OCI-M2 (cell line): ENCODE results near the gene TMIGD2.
"Not testable (repeated sequence)": the region's sequence is repeated elsewhere in the genome, so short reads cannot be mapped to it uniquely, and the experiment has no call there.

Experiments used
- DNase-seq: peaks from one replicate; lab custom pipeline; 2025; ENCODE audit not compliant: unreplicated experiment; lab: John Stamatoyannopoulos, UW

Gene TMIGD2, protein sequence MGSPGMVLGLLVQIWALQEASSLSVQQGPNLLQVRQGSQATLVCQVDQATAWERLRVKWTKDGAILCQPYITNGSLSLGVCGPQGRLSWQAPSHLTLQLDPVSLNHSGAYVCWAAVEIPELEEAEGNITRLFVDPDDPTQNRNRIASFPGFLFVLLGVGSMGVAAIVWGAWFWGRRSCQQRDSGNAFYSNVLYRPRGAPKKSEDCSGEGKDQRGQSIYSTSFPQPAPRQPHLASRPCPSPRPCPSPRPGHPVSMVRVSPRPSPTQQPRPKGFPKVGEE

DNA sequence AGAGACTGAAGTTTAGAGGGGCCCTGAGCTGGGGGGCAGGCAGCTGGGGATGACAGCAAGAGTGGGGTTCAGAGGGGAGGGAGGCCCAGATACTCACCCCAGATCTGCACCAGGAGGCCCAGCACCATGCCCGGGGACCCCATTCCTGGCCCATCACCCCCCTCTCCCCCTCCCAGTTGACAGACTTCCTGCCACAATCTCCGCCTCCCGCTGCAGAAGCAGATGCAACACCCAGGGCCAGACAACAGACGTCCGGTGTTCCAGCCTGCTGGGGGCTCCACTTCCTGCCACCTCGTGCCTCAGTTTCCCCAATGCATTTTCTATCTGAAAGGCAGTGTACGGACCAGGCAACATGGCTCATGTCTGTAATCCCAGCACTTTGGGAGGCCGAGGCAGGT lies at the start of gene TMIGD2:
TSS of gene TMIGD2 (minus strand) at position 147 of the 398 bp plus-strand sequence. CDS start at position 143, 4 bp downstream.
- no peak for DNase-seq

DNA sequence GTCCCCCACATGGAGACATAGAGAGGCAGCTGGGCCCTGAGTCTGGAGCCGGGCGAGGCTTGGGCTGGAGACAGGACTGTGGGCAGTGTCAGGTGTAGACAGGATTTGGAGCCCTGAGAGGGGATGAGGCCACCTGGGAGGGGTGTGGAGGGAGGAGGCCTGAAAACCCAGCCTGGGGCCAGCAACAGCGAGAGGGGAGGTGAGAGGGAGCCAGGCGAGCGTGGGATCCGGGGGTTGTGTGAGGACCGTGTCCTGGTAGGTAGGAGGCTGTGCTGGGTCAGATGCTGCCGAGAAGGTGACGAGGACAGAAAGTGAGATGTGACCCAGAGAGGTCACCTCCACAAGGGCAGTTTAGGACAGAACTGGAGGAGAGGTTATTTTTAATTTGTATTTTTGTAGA lies 48.5 kb upstream of the TMIGD2 start:
- no peak for DNase-seq

DNA sequence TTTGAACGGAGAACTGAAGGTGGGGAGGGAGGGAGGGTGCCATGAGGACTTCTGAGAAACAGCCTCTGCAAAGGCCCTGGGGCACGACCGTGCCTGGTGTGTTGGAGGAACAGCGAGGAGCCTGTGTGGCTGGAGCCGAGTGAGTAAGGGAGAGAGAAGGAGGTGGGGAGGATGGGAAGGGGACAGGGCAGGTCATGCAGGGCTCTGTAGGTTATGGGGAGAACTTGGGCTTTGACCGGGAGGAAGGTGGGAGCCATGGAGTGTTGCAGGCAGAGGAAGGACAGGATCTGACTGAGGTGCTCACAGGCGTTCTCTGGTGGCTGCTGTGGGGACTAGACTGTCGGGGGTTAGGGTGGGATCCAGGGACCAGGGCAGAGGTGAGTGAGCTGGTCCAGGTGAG lies 47.9 kb upstream of the TMIGD2 start:
- no peak for DNase-seq

DNA sequence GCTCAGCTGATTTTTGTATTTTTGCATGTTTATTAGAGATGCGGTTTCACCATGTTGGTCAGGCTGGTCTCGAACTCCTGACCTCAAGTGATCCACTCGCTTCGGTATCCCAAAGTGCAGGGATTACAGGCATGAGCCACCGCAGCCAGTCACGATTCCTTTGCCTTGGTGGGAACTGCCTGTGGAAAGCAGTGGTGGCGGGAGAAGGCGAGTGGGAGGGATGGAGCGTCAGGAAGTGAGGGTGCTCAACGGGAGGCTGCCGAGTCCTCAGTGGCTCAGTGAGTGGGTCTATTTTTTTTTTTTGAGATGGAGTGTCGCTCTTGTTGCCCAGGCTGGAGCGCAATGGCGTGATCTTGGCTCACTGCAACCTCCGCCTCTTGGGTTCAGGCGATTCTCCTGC lies 47.0 kb upstream of the TMIGD2 start:
- DNase-seq = not testable (repeated sequence)

DNA sequence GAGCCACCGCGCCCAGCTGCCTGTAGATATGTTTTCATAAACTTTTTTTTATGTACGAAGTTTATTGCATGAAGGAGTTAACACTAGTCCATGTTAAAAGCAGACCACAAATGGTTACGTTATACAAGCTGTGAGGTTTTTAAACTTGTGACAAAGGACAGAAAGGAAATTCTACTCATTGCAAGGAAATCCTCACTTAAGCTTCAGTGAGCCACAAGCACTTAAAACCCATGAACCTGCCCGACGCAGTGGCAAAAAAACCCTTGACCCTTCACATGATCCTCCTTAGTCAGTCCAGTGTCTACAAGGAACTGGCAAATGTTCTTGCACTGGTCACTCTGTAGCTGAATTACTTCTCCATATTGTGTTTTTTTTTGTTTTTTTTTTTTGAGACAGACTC lies 45.3 kb upstream of the TMIGD2 start:
- no peak for DNase-seq

DNA sequence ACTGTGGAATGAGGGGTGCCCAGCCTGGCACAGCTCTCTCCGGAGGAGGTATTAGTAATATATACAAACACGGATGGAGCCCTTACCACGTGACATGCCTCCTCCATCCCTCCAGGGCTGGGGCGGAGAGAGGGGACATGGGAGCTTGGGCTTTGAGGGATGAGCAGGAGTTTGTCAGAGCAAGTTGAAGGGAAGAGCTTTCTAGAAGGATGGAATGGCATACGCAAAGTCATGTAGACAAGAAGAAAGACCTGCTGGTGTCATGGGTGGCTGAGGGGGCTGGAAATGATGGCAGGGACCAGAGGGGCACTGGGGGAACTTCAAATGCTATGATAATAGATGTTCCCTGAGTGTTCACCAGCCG lies 43.8 kb upstream of the TMIGD2 start:
- DNase-seq = no peak

DNA sequence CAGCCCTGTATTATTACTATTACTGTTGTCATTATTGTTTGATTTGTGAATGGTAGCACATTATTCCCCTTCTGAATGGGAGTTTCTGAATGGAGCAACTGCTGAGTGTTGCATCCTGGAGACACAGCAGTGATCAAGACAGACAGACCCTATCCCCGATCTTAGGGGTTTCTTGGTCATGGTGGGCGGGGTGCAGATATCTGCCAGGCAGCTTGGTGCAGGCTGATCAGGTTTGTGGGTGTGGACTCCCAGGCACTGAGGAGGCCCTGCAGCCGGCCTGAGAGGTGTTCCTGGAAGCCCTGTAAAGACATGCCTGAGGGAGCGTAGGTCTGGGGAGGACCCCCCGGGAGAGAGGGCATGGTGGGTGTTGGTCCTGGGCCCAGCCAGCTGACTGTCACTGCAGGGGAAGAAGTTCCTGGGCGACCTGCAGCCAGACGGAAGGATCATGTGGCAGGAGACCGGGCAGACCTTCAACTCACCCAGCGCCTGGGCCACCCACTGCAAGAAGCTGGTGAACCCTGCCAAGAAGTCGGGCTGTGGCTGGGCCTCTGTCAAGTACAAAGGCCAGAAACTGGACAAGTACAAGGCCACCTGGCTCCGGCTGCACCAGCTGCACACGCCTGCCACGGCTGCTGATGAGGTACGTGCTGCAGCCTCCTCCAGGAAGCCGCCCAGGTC lies 43.3 kb upstream of the TMIGD2 start:
- DNase-seq = no peak

DNA sequence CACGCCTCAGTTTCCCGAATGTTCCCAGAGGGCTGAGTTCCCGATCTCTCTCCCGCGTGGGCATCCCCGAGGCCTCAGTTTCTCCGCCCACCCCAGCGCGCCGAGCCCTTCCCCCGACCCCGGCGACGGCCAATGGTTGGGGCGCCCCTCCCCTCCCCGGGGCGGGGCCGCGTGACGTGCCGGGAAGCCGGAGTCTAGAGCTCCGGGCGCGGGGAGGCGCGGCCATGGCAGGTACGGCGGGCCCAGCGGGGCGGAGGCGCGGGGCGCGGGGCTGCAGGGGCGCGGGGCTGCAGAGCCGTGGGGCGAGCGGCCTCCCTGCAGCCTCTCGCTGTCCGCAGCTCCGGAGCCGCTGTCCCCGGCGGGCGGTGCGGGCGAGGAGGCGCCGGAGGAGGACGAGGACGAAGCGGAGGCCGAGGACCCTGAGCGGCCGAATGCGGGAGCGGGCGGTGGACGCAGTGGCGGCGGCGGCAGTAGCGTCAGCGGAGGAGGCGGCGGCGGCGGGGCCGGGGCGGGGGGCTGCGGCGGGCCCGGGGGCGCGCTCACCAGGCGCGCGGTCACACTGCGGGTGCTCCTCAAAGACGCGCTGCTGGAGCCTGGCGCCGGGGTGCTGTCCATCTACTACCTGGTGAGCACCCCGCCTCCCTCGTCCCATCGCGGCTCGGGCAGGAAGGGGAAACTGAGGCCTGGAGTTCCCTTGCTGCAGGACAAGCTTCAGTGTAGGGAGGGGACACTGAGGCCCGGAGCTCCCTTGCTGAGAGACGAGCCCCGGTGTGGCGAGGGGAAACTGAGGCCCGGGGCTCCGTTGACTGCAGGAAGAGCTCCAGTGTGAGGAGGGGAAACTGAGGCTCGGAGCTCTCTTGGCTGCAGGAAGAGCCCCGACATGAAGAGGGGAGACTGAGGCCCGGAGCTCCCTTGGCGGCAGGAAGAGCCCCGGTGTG lies 41.5 kb upstream of the TMIGD2 start, which contains the start of gene MPND:
TSS of gene MPND (plus strand) at position 193 of the 938 bp plus-strand sequence. CDS start at position 225, 32 bp downstream.
- DNase-seq = no peak

DNA sequence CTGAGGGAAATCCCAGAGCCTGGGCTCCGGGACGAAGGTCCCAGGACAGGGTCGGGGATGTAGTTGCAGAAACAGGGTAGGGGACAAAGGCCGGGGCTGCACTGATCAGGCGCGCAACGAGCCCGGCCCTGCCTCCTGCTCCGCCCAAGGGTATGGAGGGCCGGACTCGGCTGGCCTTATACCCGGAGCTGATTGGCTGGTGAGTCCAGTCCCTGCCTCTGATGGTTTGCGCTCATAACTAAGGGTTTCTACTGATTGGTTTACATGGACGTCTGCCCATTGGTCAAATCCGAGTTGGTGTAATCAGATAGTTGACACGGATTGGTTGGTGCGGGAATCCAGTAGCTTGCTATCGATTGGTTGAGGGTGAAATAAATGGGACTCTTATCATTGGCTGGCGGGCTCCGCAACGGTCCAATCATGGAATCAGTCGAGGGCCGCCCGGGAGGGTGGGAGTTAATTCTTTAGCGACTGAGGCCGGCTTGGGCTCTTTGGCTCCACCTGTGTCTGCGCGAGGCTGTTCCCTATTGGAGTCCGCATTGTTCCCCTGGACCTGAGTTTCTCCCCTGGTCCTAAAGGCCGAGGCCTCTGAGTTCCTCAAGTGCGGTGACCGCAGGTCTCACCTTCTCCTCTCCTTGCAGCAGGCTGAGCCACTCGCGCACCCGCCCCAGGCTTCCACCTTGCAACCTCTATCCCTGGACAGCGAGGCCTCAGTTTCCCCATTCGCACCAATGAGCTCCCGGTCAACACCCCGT lies 40.6 kb upstream of the TMIGD2 start:
- DNase-seq = peak; percentile 87

DNA sequence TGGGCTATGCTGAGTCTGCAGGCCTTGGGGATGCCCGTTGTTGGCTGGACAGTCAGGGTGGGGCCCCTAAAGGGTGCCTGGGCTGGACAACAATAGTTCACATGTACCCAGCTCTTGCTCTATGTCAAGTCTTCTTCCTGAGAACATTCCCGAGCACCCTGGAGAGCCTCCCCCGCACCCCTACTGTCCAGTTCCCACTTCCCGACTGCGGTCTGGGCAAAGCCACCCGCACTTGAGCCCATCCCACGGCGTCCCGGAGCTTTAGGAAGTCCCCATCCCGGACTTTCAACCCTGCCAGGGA lies 40.1 kb upstream of the TMIGD2 start:
- no peak for DNase-seq

DNA sequence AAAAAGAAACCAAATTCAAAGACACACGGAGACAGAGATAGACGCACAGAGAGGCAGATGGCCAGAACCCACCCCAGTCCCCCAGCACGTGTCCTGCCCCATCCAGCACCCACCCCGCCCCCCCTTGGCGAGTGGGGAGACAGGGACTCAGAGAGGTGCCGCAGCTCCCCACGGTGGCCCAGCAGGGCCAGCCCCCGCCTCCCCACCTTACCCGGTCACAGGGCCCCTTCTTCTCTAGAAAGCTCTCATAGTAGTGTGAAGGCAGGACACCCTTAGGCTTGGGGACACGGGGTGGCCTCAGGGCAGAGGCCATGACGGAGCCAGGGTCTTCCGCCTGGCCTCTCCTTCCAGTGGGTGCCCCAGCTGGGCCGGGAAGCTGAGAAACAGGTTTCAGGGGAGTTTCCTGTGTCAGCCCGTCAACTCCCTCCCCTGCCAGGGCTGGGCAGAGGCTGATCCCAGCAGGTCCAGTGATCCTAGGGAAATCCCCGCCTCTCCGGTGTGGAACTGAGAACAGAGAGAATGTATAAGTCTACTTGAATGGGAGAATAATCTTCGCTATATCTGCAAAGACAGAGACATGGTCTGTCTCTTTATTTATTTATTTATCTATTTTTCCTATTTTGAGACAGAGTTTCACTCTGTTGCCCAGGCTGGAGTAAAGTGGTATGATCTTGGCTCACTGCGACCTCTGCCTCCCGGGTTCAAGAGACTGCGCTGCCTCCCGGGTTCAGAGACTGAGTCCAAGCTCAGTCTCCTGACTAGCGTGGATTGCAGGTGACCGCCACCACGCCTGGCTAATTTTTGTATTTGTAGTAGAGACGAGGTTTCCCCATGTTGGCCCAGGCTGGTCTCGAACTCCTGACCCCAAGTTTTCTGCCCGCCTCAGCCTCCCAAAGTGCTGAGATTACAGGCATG lies 36.5 kb upstream of the TMIGD2 start, which contains the start of gene STAP2:
TSS of gene STAP2 (minus strand) at position 387 of the 915 bp plus-strand sequence. CDS start at position 313, 74 bp downstream.
- no peak for DNase-seq

DNA sequence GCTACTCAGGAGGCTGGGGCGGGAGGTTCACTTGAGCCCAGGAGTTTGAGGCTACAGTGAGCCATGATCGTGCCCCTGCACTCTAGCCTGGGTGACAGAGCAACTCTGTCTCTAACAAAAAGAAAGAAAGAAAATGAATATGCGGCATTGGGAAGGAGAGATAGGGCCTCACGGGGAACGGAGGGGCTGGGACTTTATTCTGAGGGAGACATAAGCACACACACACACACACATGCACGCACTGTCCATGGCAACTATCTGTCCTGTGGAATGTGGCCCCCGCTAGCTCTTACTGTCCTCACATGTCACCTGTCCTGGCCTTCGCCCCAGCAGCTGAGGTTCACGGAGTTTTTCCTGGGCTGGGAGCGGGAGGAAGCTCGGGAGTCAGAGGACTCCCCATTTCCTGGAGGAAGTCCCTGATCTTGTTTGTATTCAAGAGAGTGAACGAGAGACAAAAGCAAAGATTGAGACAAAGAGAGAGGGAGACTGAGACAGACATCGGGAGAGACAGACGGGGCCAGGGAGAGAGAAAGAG lies 35.8 kb upstream of the TMIGD2 start:
- DNase-seq = no peak

DNA sequence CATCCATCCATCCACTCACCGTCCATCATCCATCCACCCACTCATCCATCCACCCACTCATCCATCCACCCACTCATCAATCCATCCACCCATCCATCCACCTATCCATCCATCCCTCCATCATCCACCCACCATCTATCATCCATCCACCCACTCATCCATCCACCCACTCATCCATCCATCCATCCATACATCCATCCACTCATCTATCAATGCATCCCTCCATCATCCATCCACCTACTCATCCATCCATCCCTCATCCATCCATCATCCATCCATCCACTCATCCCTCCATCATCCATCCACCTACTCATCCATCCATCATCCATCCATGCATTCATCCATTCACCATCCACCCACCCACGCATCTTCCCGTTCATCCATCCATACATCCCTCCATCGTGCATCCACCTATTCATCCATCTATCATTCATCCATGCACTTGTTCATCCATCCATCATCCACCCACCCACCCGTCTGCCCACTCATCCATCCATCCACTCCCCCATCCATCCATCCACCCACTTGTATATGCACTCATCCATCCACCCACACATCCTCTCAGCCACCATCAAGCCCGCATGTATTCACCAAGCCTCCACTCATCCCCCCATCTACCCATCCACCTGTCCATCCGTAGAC lies 32.9 kb upstream of the TMIGD2 start:
- no peak for DNase-seq

DNA sequence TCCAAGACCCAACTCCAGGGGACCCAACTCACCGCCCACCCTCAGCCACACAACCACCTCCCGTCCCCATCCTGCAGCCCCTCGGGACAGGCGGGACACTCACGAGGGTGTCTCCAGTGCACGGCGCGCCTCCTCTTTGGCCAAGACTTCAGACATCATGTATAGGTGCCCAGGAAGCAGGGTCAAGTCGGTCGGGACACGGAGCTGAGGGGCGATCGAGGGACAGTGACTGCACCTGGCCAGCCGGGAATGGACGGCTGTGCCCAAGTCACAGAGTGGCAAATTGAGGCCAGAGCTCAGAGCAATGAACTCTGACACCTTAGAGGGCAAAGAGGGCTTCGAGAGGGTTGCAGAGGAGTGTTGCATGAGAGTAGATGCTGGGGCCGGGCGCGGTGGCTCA lies 27.7 kb upstream of the TMIGD2 start:
- DNase-seq = no peak

DNA sequence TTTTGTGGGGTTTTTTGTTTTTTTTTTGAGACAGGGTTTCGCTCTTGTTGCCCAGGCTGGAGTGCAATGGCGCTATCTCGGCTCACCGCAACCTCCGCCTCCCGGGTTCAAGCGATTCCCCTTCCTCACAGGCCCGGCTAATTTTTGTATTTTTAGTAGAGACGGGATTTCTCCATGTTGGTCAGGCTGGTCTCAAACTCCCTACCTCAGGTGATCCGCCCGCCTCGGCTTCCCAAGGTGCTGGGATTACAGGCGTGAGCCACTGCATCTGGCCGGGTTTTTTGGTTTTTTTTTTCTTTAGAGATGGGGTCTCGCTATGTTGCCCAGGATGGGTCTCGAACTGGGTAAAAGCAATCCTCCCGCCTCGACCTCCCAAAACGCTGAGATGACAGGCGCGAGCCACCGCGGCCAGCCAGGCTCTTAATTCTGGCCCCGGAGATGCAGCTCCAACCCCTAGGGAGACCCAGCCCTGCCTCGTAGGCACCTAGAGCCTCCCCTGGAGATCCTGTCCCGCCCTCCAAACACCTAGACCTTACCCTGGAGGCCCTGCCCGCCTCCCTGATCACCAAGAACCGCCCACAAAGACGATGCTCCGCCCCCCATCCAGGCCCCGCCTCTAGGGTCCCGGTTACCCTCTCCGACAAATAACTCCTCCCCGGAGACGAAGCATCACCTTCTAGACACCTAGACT lies 26.9 kb upstream of the TMIGD2 start:
- DNase-seq = not testable (repeated sequence)

DNA sequence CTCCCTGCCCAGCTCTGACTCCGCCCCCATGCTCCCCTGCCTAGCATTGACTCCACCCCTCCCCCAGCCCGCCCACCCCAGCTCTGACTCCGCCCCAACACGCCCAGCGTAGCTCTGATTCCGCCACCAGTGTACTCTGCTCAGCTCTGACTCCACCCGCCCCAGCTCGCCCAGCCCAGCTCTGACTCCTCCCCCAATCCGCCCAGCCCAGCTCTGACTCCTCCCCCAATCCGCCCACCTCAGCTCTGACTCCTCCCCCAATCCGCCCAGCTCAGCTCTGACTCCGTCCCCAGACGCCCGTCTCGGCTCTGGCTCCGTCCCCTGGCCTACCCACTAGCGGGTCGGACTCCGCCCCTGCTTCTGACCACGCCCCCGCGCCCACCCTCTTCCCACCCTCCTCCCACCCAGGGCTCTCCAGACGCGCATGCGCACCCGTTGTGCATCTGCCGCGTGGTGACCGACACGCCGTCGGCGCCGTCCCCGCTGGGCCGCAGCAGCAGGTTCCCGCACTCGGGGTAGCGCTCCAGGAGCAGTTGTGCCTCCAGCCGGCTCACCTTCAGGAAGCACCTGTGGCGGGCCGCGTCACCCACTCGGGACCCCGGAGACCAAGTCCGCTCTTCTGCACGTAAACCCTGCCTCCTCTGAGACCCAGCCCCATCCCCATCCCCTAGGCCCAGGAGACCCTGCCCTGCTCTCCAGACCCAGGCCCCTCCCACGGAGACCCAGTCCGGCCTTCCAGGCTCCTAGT lies 26.2 kb upstream of the TMIGD2 start:
- peak; percentile 79 for DNase-seq

DNA sequence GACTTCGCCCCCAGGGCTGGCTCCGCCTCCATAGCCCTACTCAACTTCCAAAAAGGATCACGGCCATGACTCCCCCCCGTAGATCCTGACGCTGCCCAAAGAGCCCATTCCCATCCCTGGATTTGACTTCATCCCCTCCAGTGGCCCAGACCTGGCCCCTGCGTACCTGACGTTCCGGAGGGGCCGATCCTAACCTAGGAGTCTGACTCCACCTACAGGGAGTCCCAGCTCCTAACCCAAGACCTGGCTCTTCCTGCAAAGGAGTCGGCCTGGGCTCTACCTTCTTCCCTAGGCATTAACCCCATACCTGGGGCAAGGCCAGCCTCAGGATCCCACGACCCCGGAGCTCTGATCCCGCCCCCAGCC lies 25.7 kb upstream of the TMIGD2 start:
- no peak for DNase-seq
